Astrocyte of the cerebellum (primary cell): ENCODE measurements around the gene MBLAC2.

Experiments
- DNase-seq: peaks from one replicate; pipeline ENCODE4 v3.0.0-alpha.2; 2011; ENCODE audit warnings: low read depth
- H3K4me3 ChIP-seq: 2 replicates; pipeline ENCODE4 v1.5.1; 2011; ENCODE audit warnings: mild to moderate bottlenecking, low read depth, low read length, moderate library complexity
- CTCF ChIP-seq: IDR thresholded peaks from 2 replicates; pipeline ENCODE4 v1.5.1; 2012; ENCODE audit warnings: low read length, low read depth, moderate library complexity, mild to moderate bottlenecking; ENCODE audit errors: missing control alignments
- in situ Hi-C: cut with HindIII; loops from 2 replicates; pipeline ENCODE4 v1.10.0; 2017; ENCODE audit warnings: low sequenced_read_pairs

MBLAC2 gene

GRCh38 chr5:90409318-90410177, 65.0 kb downstream of the MBLAC2 start, which contains the start of gene CETN3:
Gene CETN3, minus strand, starts transcription at chr5:90409756. Its CDS starts 95 bp downstream, at chr5:90409661.
- no peak for TF ChIP-seq CTCF
- DNase-seq: peak; percentile 95
- peak within 1 kb of the TSS; percentile 87 for H3K4me3 ChIP-seq
- in situ Hi-C loops: no loop called here

- no peak for TF ChIP-seq CTCF
- in situ Hi-C loops: no loop called here
- H3K4me3 ChIP-seq: peak overlapping the region; percentile 87
- no peak for DNase-seq
These were observed 65.8 kb downstream of the MBLAC2 start for GRCh38 chr5:90408571-90409317.
